Activated gamma-delta T cell (primary cell): ENCODE measurements around the gene PTGIR.

Experiments
- DNase-seq: peaks from one replicate; lab custom pipeline; 2025; lab: John Stamatoyannopoulos, UW
- total RNA-seq, 2 donors: gene quantifications; one replicate each; lab custom pipeline; 2026; lab: John Stamatoyannopoulos, UW

PTGIR gene
- total RNA-seq = 0.26 to 0.77 reads per million in 2 donors

DNA sequence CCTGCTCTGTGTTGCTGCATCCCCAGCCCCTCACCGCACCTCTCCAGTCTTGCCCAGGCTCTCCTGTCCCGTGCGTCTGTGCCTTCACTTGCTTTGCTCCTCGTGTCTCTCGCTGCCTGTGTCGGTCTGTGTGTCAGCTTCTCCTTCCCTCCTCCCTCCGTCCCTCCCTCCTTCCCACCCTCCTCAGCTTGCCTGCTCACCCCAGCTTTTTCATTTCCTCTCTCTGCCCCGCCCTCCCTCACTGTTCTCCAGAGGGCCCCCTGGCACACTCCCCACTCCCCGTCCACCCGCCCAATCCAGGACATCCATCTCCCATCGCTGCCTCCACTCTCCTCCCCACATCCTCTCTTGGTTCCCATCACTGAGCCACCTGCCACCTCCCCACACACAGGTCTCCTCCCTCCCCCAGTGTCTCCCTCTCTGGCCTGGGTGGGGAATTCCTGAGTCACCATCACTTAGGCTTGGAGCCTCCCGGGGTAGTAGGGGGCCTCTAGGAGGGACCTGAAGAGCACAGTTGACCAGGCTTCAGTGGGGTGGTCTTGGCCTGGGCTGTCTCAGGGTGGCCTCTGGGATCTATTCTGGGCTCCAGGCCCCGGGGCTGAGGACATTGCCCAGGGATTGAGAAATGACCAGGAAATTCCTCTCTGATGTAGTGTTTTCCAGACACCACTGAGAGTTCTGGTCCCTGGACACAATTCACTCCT is at the start of gene PTGIR:
Gene PTGIR (minus strand): TSS at position 132 of the 704 bp plus-strand sequence. CDS start 864 bp downstream, outside the sequence.
- DNase-seq = no peak

GRCh38 chr19:46670813-46671212 is 45.9 kb upstream of the PTGIR start:
- no peak for DNase-seq

- DNase-seq = no peak
Measured at GRCh38 chr19:46668662-46669061, 43.8 kb upstream of the PTGIR start.

DNA sequence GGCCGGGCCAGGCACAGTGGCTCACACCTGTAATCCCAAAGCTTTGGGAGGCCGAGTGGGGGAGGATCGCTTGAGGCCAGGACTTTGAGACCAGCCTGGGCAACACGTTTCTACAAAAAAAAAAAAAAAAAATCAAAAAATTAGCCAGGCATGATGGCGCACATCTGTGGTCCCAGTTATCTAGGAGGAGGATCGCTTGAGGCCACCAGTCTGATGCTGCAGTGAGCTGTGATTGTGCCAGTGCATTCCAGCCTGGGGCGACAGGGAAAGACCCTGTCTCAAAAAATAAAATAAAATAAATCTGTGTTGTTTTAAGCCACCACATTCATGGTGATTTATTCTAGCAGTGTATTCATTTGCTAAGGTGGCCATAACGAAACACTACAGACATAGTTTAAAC is 40.2 kb upstream of the PTGIR start:
- DNase-seq = no peak

GRCh38 chr19:46661735-46662592 is 37.1 kb upstream of the PTGIR start:
- DNase-seq = peak; percentile 31

GRCh38 chr19:46661020-46661731 is 36.3 kb upstream of the PTGIR start, which contains the start of gene DACT3:
Gene DACT3, minus strand, starts transcription at chr19:46661182. Its CDS starts 118 bp downstream, at chr19:46661064.
- DNase-seq = peak; percentile 99

GRCh38 chr19:46660551-46661019 is 35.7 kb upstream of the PTGIR start:
- no peak for DNase-seq

GRCh38 chr19:46660008-46660517 is 35.2 kb upstream of the PTGIR start:
- DNase-seq = no peak

DNA sequence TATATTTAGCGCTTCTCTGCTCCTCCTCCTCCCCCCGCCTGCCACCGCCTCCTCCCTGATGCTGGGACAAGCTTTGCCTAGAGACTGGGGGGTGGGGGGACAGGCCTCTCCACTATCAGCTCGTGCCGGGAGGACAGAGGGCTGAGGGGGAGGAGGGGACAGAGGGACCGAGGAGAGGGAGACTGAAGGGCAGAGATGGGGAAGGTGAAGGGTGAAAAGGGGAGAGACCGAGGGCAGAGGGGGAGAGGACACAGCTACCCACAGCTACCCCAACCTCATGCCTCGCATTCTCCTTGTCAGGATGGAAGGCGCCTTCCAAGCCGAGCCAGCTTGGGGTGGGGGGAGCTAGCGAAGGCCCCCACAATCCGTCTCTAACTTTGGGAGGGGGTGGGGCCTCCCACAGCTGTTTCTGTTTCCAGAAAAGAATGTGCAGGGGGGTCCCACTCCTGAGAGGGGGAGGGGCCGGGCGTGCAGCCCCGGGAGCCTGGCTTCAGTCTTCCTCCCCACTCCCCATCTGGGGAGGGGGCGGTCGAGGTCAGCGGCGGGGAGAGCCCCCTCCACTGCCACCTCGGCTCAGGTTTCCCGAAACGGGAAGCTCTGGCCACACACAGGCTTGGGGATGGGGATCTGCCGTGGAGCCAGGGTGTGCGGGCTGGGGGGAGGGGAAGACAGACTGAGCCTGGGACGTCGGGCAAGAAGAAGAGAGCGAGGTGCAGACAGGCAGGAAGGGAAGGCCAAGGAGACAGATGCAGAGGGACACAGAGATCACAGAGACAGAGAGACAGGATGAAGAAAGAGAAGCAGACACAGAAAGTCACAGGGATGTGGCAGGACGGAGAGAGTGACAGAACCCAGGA is 34.5 kb upstream of the PTGIR start:
- no peak for DNase-seq

GRCh38 chr19:46656541-46656940 is 31.7 kb upstream of the PTGIR start:
- DNase-seq = no peak

DNA sequence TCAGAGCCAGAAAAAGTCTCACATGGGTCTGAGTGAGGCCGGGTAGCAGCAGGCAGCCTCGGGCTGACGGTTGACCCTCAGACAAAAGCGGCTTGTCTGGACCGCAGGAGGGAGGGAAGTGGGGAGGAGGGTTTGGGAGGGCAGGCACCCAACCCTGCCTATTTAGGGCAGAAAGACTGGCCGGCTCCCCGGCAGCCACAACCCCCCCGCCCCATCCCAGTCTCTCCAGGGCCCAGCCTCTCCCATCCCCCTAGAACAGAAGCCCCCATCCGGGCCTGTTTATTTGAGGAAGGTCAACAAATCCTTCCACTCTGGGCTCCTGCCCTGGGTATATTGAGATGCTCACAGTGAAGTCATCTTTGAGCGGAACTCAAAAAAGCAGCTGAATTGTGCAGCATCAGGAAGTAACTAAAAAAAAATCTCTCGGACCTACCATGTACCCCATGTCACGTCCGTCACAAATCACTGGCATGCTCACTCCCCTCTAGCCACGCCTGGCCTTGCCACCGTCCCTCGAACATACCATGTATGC is 29.8 kb upstream of the PTGIR start:
- DNase-seq = no peak

DNA sequence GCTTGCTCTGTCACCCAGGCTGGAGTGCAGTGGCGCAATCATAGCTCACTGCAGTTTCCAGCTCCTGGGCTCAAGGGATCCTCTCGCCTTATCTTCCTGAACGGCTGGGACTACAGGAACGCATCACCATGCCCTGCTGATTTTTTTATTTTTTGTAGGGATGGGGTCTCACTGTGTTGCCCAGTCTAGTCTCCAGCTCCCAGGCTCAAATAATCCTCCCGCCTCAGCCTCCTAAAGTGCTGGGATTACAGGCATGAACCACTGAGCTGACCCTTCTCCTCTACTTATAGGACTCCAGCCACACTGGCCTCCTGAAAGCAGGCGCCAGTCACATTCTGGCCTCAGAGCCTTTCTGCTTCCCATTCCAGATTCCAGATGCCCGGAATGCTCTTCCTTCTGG is 25.6 kb upstream of the PTGIR start:
- no peak for DNase-seq

DNA sequence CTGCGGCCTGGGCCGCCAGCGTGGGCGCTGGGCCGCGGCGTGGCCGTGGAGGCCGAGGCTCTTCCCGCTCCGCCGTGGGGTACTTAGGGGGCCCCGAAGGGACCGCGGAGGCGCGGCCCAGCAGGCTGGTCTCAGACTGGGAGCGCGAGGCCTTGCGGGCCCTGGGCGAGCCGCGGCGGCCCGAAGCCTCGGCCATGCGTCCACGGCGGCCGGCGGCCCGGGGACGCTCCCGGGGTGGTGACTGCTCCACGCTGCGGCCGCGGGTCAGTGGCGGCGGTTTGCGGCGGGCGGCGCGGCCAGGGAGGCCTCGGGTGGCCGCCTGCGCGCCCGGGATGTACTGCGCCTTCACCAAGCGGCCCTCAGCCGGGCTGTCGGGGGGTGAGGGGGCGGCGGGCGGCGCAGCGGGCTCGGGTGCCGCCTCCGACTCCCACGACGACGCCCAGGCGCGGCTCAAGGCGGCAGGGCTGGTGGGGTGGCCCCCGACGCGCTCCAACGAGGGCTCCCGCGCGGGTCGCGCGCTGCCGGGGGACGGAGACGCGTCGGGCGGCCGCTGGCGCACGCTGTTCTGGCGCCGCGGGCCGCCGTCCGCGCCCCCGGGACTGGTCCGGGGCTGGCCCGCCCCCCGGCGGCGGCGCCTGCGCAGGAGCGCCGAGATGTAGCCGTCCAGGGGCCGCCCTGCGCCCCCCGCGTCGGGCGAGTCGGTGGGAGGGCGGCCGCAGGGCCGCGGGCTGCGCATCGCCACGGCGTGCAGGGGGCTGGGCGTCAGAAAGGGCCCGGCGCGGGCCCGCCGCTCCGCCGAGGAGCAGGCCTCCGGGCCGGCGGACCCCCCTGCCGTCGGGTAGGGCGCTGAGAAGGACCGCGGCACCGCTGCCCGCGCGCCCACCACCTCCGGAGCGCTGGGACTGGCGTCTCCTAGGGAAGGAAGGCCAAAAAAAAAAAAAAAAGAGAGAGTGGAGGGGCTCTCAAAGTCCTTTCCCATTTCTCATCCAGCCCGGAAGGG is 24.4 kb upstream of the PTGIR start:
- DNase-seq = no peak

GRCh38 chr19:46648060-46648960 is 23.4 kb upstream of the PTGIR start:
- no peak for DNase-seq

- no peak for DNase-seq
Measured at GRCh38 chr19:46646402-46646801, 21.5 kb upstream of the PTGIR start.

- DNase-seq = no peak
Measured at GRCh38 chr19:46644720-46645119, 19.8 kb upstream of the PTGIR start.

DNA sequence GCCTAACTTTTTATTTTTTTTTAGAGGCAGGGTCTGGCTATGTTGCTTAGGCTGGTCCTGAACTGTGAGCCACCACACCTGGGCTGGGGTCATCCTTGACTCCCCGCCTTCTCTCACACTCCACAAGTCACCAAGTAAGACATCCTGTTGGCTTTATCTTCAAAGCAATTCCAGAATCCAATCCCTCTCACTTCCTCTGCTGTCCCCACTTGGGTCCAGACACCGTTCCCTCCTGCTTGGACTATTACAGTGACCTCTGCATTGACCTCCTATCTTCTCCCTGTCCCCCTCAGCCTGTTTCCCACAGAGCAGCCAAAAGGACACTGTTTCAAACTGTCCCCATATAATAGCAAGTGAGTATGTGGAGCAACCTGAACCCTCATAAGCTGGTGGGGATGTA is 15.8 kb upstream of the PTGIR start:
- no peak for DNase-seq
